ENCODE measurements around the gene IP6K3. TPM values are rescaled to one million over a fixed set of nuclear protein-coding genes. Genes with fewer than 3 reads are reported as not detected.

IP6K3 gene
- total and polyA plus RNA-seq, 3 donors from 2014 or later: 0.15 to 0.16 TPM; not detected in 1

DNA sequence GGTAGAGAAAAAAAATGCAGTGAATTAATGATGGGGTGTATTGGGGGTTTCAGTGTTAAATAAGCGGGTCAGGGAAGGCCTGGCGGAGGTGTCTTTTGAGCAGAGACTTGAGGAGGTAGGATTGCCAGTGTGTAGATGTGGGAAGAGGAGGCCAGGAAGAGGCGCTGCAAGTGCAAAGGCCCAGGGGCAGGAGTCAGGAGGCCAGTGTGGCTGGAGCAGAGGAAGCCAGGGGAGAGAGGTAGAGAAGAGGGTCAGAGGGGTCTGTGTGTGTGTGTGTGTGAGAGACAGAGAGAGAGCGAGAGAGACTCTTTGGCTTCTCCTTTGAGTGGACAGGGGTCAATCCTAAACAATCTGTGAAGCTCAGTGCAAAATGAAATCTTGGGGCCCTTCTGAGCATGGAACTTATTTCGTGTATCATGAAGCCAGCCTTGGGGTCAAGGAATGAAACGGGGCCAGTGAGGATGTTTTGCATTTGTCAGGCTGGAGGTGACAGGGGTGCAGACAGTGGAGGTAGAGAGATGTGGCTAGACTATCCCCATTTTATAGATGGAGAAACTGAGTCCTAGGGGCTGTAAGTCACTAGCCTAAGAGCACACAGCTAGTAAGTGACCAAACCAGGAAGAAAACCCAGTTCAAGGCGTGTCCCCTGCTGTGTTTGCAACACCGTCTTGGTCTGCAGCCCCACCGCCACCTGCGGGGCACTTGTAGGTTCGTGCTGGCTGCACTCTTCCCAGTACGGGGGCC lies 9.7 kb upstream of the IP6K3 start:
- Histone ChIP-seq H3K36me3 (ENCODE audit: low read depth, missing control alignments) (no peaks in the 10 kb centered on the region), H3K27ac (no peak overlapping the region), H3K4me3 (no peak overlapping the region), H3K4me1 (peaks cover 6% of the 10 kb centered on the region), H3K9me3 (no peaks in the 10 kb centered on the region), H3K27me3 (no peaks in the 10 kb centered on the region)
- intact Hi-C loops (cut with DNase I; ENCODE audit: low total_unique reads): loop anchor here (10.0 kb wide), 1 partner anchor 398 kb away; no protein-coding TSS in a partner anchor
- 87 to 89% methylated on average over 12 of the region's 12 CpGs for WGBS, 2 donors
- TF ChIP-seq POLR2A (IDR thresholded peaks at IDR 0.05): no peak
- TF ChIP-seq, protein P1, sequence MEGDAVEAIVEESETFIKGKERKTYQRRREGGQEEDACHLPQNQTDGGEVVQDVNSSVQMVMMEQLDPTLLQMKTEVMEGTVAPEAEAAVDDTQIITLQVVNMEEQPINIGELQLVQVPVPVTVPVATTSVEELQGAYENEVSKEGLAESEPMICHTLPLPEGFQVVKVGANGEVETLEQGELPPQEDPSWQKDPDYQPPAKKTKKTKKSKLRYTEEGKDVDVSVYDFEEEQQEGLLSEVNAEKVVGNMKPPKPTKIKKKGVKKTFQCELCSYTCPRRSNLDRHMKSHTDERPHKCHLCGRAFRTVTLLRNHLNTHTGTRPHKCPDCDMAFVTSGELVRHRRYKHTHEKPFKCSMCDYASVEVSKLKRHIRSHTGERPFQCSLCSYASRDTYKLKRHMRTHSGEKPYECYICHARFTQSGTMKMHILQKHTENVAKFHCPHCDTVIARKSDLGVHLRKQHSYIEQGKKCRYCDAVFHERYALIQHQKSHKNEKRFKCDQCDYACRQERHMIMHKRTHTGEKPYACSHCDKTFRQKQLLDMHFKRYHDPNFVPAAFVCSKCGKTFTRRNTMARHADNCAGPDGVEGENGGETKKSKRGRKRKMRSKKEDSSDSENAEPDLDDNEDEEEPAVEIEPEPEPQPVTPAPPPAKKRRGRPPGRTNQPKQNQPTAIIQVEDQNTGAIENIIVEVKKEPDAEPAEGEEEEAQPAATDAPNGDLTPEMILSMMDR (IDR thresholded peaks at IDR 0.05): no peak
- DNase-seq: no peak

DNA sequence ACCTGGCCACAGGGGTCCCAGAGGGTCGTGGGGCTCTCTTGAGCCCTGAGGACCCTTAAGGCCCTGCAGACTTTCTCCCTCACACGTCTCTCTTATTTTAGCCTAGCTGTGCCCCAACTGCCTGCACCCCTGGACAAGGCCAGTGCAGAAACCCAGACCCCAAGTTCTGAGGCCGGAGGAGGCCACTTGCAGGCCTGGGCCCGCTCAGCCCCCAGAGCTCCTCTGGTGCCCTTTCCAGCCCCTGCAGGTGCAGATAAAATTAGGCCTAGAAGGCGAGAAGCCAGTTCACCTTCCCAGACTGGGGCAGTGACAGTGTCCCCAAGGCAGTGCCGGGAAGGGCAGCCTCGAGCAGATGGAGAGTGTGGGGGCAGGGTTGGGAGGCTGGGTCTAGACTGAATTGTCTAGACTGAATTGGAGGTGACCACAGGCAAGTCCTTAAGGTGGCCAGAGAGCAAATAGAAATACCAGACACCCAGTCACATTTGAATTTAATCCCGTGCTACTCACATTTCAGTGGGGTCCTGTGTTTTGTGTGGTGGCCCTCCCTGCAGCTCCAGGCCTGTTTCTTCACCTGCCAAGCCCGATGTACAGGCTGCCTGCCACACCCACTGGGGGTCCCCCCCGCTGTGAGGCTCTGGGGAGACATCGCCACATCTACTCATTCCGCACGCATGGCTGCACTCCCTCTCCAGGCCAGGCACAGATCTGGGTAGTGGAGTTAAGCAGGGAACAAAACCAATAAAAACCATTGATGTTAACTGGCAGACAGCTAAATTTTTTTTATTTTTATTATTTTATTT lies 8.6 kb upstream of the IP6K3 start:
- Histone ChIP-seq H3K4me1 (peaks cover 6% of the 10 kb centered on the region), H3K27me3 (no peaks in the 10 kb centered on the region), H3K4me3 (no peak overlapping the region), H3K36me3 (ENCODE audit: low read depth, missing control alignments) (no peaks in the 10 kb centered on the region), H3K27ac (no peak overlapping the region), H3K9me3 (no peaks in the 10 kb centered on the region)
- intact Hi-C loops (cut with DNase I; ENCODE audit: low total_unique reads): loop anchor here (10.0 kb wide), 1 partner anchor 400 kb away; no protein-coding TSS in a partner anchor
- DNase-seq: no peak
- TF ChIP-seq POLR2A (IDR thresholded peaks at IDR 0.05): no peak
- TF ChIP-seq, protein P1 (IDR thresholded peaks at IDR 0.05): no peak
- 86 to 89% methylated on average over 9 to 13 of the region's 13 CpGs for WGBS, 2 donors

DNA sequence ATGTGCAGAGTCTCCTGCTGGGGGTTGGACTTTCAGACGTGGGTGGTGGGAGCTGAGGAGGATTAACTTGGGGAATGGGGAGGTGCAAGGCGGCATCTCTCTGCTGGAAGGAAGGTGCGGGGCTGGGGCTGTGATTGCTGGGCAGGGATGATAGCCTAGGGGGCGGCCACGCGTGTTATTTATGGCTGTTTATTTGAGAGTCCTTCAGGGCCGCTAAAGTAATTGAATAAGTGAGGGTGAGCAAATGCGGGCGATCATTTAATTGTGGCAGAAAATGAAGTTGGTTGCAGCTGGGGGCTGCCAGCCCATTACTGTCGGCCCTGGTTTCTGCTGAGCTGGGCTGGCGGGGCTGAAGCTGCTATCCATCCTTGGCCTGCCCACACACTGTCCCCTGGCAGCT lies 7.5 kb upstream of the IP6K3 start:
- no peaks in the 10 kb centered on the region for H3K27me3 ChIP-seq
- DNase-seq: no peak
- no peaks in the 10 kb centered on the region for H3K36me3 ChIP-seq (ENCODE audit: low read depth, missing control alignments)
- H3K4me1 ChIP-seq: peaks cover 6% of the 10 kb centered on the region
- WGBS, 2 donors: 86 to 87% methylated on average over 11 of the region's 11 CpGs
- no peak overlapping the region for H3K4me3 ChIP-seq
- no peak overlapping the region for H3K27ac ChIP-seq
- TF ChIP-seq POLR2A (IDR thresholded peaks at IDR 0.05): no peak
- TF ChIP-seq, protein P1 (IDR thresholded peaks at IDR 0.05): no peak
- intact Hi-C loops (cut with DNase I; ENCODE audit: low total_unique reads): loop anchor here (10.0 kb wide), 1 partner anchor 401 kb away; no protein-coding TSS in a partner anchor
- no peaks in the 10 kb centered on the region for H3K9me3 ChIP-seq

DNA sequence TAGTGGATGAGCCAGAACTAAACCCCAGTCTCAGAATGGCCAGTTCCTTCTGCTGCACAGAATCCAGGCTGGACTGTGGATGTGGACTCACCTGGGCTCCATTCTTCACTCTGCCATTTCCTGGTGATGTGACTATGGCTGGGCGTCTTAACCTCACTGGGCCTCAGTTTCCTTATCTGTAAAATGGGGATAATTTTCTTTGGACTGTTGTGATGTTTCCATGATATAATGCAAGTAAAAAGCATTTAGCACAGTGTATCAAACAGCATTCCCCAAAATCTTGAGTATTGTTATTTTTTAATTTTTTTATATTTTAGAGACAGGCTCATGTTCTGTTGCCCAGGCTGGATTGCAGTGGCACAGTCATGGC lies 5.9 kb upstream of the IP6K3 start:
- 94 to 100% methylated on average over 1 of the region's 1 CpG for WGBS, 2 donors
- no peak for DNase-seq
- Histone ChIP-seq H3K36me3 (ENCODE audit: low read depth, missing control alignments) (no peaks in the 10 kb centered on the region), H3K4me3 (no peak overlapping the region), H3K27ac (no peak overlapping the region), H3K9me3 (no peaks in the 10 kb centered on the region), H3K4me1 (peaks cover 6% of the 10 kb centered on the region), H3K27me3 (no peaks in the 10 kb centered on the region)
- no peak for TF ChIP-seq POLR2A (IDR thresholded peaks at IDR 0.05)
- TF ChIP-seq, protein P1 (IDR thresholded peaks at IDR 0.05): no peak
- intact Hi-C loops (cut with DNase I; ENCODE audit: low total_unique reads): loop anchor here (10.0 kb wide), 1 partner anchor 402 kb away; no protein-coding TSS in a partner anchor

All from testis (tissue), 3 donors.